T-helper 2 cell (primary cell): ENCODE results near the gene P4HA1.
A peak's percentile ranks its signal among the peaks of the same experiment; 100 is the strongest.

Experiments used
- DNase-seq, 5 experiments: peaks; one replicate each; pipeline versions ENCODE4 v3.0.0 to v3.0.0-alpha.2; 2012 to 2022

Gene P4HA1

GRCh38 chr10:73093922-73094850 lies 2.5 kb downstream of the P4HA1 start:
- peak in 1 of 5 experiments; percentile 16 for DNase-seq

DNA sequence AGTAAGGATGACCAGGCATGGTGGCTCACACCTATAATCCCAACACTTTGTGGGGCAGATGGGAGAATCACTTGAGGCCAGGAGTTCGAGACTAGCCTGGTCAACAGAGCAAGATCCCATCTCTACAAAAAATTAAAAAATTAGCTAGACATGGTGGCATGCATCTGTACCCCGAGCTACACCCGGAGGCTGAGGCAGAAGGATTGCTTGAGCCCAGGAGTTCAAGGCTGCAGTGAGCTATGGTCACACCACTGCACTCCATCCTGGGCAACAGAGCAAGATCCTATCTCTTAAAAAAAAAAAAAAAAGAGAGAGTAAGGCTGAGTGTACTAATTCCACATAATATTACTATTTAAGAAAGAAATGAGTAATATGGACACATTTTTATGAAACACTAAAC lies 3.8 kb downstream of the P4HA1 start:
- no peak for DNase-seq

DNA sequence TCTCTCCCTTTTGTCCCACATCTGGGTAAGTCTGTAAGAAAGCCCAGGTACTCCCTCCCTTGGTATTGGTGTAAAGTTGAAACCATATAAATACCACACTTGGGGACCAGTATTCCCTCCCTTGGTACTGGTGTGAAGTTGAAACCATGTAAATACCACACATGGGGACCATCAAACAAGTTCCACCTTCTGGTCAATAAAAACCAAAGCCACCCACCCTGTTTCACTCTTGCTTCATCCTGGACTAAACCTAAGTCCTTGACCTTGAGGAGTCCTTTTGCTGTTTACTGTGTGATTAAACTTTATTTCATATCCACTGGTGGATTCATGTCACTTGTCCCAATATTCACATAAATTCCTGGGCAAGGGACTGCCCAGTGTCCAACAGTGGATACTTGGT lies 8.4 kb downstream of the P4HA1 start:
- DNase-seq, result no peak

DNA sequence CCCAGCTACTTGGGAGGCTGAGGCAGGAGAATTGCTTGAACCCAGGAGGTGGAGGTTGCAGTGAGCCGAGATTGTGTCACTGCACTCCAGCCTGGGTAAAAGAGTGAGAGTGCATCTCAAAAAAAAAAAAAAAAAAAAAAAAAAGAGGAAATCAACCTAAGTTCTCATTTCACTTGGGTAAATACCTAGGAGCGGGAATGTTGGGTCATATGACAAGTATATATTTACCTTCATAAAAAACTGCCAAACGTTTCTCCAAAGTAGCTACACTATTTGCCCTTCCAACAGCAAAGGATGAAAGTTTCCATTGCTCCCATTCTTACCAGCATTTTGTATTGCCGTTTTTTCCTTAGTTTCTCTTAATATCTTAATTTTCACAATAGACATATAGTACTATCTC lies 9.8 kb downstream of the P4HA1 start:
- no peak for DNase-seq

GRCh38 chr10:73084209-73084608 lies 12.5 kb downstream of the P4HA1 start:
- DNase-seq, result no peak

- DNase-seq, result no peak
These were observed 13.4 kb downstream of the P4HA1 start for GRCh38 chr10:73083221-73083620.

GRCh38 chr10:73079779-73080541 lies 16.7 kb downstream of the P4HA1 start:
- DNase-seq, result peak in 1 of 5 experiments; percentile 11

- peak in 1 of 5 experiments; percentile 49 for DNase-seq
These were observed 20.1 kb downstream of the P4HA1 start for GRCh38 chr10:73076360-73077183.

DNA sequence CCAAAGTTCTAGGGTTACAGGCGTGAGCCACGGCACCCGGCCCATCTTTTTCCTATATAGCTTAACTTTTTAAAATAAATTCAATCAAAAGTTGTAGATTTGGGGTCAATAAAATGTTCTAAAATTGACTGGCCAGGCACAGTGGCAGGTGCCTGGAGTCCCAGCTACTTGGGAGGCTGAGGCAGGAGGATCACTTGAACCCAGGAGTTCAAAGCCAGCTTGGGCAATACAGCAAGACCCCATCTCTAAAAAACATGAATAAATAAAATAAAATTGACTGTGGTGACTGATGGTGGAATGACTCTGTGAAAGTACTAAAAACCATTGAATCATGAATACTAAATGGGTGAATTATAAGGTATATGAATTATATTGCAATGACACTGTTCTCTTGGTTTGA lies 20.8 kb downstream of the P4HA1 start:
- DNase-seq, result no peak

GRCh38 chr10:73073627-73074026 lies 23.0 kb downstream of the P4HA1 start:
- no peak for DNase-seq

DNA sequence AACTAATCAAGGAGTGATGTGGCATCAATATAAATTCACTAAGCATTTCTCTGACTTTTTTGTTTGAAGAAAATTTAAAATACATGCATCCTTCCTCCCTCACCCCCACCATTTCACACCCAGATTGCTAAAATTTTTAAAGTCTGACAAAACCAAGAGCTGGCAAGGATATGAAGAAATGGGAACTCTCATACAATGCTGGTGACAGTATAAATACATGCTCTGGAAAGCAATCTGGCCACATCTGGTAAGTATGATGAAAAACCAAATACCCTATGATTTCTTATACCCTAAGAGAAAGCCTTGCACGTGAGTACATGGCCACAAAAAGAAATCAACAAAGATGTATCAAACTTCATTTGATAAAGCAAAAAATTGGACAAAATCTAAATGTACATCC lies 31.2 kb downstream of the P4HA1 start:
- DNase-seq, result no peak

GRCh38 chr10:73061743-73062142 lies 34.9 kb downstream of the P4HA1 start:
- no peak for DNase-seq

DNA sequence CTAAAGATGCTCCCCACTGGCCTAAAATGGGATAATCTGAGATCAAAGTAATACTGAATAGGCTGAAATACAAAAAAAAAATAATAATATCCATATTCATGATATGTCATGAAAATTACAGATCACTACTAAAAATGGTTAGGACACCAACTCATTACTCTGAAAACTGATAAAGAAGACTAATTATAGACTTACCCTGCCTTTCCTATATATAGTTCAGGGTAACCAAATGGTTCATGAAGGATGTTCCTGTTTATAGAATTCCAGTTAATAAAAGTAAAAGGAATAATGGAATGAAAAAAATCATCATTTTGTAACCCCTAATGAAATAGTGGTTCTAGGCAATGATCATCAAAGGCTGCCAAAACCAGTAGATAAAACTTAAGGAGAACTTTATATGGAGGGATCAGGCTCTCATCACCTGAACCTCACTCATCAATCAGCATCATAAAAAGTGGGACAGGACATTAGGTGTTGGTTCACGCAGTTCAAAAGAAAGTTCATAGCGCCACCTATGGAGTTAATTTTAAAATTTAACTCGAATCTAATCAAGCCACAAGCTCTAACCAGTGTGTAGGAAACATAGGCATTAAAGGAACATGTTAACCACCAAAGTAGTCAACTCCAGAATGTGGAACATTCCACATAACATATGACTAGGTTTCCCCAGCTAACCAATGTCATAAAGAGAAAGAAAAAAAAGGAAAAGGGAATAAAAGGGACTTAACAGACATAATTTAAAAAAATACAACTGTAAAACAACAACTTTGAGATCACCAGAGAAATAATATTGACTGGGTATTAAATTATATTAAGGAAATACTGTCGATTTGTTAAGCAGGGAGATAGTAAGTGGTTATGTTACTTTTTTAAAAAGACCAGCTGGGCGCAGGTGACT lies 35.7 kb downstream of the P4HA1 start:
- DNase-seq, result peak in 1 of 5 experiments; percentile 61

DNA sequence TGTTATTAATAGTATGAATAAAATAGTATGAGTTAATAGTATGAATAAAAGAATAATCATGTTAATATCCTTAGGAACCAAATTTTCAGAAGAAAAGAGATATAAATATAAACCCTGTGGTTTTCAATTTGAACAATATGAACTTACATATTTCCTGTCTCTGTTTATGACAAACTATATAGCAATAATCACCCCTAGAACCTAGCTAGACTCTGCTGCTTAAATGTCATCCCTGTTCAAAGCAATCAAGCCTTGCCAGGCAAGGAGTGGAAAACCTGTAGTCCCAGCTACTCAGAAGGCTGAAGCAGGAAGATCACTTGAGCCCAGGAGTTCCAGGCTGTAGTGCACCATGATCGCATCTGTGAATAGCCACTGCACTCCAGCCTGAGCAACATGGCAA lies 36.5 kb downstream of the P4HA1 start:
- peak in 1 of 5 experiments; percentile 37 for DNase-seq

DNA sequence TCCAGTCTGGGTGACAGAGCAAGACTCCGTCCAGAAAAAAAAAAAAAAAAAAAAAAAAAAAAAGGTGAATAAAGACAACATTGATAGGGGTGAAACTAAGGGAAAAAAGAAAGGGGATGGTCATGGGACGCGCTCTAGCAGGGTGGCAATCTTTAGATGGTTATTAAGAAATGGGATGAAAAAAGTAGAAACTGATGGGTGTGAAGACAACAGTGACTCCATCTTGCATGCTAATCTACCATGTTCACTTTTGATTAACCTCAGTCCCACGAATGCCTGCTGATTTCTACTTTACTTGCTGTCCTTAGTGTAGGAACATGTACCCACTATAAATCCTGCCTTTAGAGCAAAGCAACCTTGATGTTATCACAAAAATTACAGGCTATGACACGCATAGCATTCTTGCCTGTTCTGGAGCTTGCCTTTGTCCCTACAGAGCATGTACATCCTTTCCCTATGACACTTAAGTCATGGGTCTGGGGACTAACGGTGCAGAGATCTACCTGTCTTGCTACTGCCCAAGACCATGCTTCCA lies 38.5 kb downstream of the P4HA1 start:
- no peak for DNase-seq

DNA sequence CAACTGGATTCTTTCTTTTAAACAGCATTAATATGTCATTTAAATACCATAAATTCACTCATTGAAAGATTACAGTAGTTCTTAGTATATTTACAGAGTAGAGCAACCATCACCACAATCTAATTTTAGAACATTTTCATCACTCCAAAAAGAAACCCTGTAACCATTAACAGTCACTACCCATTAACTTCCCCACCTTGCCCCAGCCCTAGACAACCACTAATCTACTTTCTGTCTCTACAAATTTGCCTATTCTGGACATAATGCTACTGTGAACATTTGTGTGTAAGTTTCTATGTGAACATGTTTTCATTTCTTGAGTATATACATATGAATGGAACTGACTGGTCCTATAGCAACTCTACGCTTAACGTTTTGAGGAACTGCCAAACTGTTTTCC lies 42.4 kb downstream of the P4HA1 start:
- DNase-seq, result no peak

DNA sequence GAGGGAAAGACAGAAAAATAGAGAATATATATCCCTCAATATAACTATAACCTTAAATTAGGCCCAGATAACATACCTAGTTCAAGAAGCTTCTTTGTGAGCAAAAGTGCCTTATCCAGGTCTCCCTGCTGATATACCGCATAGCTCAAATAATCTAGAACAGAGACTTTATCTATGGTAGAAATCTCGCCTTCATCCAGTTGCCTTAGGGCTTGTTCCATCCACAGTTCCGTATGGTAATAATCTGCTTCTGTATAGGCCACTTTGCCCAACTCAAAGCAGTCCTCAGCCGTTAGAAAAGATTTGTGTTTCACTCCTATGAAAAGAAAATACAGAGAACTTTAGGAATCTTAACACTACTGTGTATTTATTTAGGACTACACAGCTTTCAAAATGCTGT lies 43.4 kb downstream of the P4HA1 start:
- no peak for DNase-seq

DNA sequence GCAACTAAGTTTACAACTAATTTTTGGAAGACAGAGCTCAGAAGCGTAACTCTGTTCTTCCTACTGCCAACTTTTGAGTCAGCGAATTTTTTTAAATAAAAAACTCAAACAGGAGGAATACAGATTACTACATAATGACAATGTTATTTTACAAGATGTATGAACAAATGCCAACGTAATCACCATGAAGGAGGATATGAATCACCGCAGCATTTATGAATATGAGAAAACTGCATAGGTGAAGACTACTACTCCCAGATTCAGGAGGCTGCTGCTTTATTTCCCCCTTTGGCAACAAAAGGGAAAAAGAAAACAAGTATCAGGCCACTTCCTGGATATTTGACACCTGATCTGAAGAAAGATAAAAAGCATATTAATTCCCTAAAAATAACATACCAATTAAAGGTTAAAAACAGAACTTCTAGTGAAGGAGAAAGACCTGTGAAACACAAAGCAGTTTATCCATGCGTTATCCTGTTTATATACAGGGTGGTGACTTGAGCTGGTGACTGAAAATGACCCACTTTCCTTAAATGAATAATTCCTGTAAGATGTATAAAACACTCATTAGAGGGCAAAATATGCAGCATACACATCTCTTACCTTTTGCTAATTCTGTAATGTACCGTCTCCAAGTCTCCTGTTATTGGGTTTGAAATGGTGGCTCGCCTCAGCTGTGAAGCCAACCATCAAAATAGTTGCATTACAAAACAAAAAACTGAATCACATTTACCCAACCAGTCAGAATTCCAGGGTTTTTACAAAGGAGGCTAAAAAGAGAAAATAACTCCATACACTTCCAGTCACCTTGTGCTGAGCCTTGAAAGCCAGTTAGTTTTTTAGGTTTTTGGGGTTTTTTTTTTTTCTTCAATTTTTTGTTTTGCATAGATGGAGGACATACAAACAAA lies 52.0 kb downstream of the P4HA1 start:
- no peak for DNase-seq

DNA sequence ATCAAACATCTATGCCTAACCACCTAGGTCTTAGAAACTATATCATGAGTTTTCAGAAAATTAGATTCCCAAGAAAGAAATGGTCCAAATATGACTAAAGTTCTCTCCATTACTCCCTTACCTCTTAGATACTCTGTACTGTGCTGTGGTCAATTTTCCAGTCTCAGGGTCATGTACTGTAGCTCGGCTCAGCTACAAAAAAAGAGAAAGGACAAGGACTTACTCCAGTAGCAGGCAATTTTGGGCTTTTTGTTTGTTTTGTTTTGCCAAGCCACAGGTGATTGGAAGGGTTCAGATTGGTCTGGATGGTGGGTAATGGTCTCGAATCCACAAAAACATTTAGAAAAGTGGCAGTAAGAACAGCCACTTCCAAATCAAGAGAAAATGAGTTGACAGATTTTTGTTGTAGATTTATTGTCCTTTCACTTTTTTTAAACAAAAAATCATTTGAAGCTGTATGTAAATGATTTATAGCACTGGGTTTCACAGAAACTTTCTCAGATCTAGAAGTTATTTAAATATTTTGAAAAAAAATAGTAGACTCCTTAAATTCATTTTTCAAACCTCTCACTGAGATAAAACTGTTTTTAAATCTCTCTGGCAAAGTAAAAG lies 52.8 kb downstream of the P4HA1 start:
- DNase-seq, result no peak

- no peak for DNase-seq
These were observed 53.3 kb downstream of the P4HA1 start for GRCh38 chr10:73043319-73043718.
